H1 (cell line): Measurements from ENCODE around the gene EPHB3. TPM values are rescaled to one million over a fixed set of nuclear protein-coding genes. Genes with fewer than 3 reads are reported as not detected.
"Not testable (repeated sequence)": the region's sequence is repeated elsewhere in the genome, so short reads cannot be mapped to it uniquely, and the experiment has no call there.

Experiments used
- CTCF ChIA-PET: fragments of 300-600 bp; sonication (Branson Sonifier 250); formaldehyde crosslinking; loops from one replicate; lab custom pipeline; 2021; ENCODE audit not compliant: partially characterized antibody; lab: Charles Lee
- POLR2A ChIA-PET: fragments of 300-600 bp; sonication (Branson Sonifier 250); formaldehyde crosslinking; loops from one replicate; lab custom pipeline; 2021; ENCODE audit warnings: inconsistent platforms; ENCODE audit not compliant: partially characterized antibody; lab: Charles Lee
- DNase-seq, 2 experiments: peaks; one replicate each; pipeline versions ENCODE4 v3.0.0 to v3.0.0-alpha.2; 2010 to 2022; ENCODE audit warnings: low spot score in 2 of 2, low read depth in 1 of 2, mixed read lengths in 1 of 2
- FAIRE-seq: peaks from 2 replicates; lab custom pipeline; 2011; peaks lifted over from hg19 to GRCh38; lab: Jason Lieb, UNC
- H2AFZ ChIP-seq: 2 replicates; pipeline ENCODE4 v1.8.1; 2012; ENCODE audit warnings: low read length, inconsistent platforms
- H2AK5ac ChIP-seq: 2 replicates; pipeline ENCODE4 v1.6.1; 2013; ENCODE audit warnings: low read depth, low read length
- H2BK120ac ChIP-seq: replicated peaks from 2 replicates; pipeline ENCODE3; 2013; ENCODE audit warnings: low read depth, low read length, inconsistent platforms
- H2BK12ac ChIP-seq: 2 replicates; pipeline ENCODE4 v1.6.1; 2013; ENCODE audit warnings: low read depth, low read length
- H2BK15ac ChIP-seq: 2 replicates; pipeline ENCODE4 v1.6.1; 2013; ENCODE audit warnings: low read length
- H2BK20ac ChIP-seq: 2 replicates; pipeline ENCODE4 v1.6.1; 2013; ENCODE audit warnings: low read length
- H2BK5ac ChIP-seq: 2 replicates; pipeline ENCODE4 v1.6.1; 2013; ENCODE audit warnings: low read depth, low read length
- H3K14ac ChIP-seq: 2 replicates; pipeline ENCODE4 v1.6.1; 2013; ENCODE audit warnings: inconsistent platforms; ENCODE audit not compliant: insufficient read length
- H3K18ac ChIP-seq: 2 replicates; pipeline ENCODE4 v1.6.1; 2013; ENCODE audit warnings: low read length; ENCODE audit errors: extremely low read depth
- H3K23ac ChIP-seq: 2 replicates; pipeline ENCODE4 v1.6.1; 2013; ENCODE audit warnings: inconsistent platforms; ENCODE audit not compliant: insufficient read length
- H3K23me2 ChIP-seq: 2 replicates; pipeline ENCODE4 v1.6.1; 2013; ENCODE audit warnings: low read depth, low read length
- H3K27ac ChIP-seq: 2 replicates; pipeline ENCODE4 v1.6.1; 2011; ENCODE audit warnings: low read depth, low read length, inconsistent platforms
- H3K27me3 ChIP-seq, 4 experiments: replicated peaks in 1 of 4; 1 replicate in 1 of 4; 2 replicates in 3 of 4; pipeline versions ENCODE4 v1.6.1 to v1.8.1; 2011 to 2013; ENCODE audit warnings: low read length in 3 of 4, mild to moderate bottlenecking in 3 of 4, inconsistent platforms in 2 of 4, mixed read lengths in 2 of 4, moderate library complexity in 1 of 4; ENCODE audit not compliant: control insufficient read depth in 3 of 4, insufficient read depth in 3 of 4; ENCODE audit errors: extremely low read depth in 1 of 4
- H3K36me3 ChIP-seq, 4 experiments: 2 replicates each; pipeline versions ENCODE4 v1.6.1 to v1.8.1; 2011 to 2013; ENCODE audit warnings: mild to moderate bottlenecking in 4 of 4, low read length in 3 of 4, moderate library complexity in 2 of 4, control low read depth in 1 of 4, inconsistent platforms in 1 of 4; ENCODE audit not compliant: insufficient read depth in 4 of 4, control insufficient read depth in 2 of 4
- H3K4ac ChIP-seq: replicated peaks from 2 replicates; pipeline ENCODE3; 2013; ENCODE audit warnings: low read length, low read depth, mixed read lengths, inconsistent platforms; ENCODE audit not compliant: insufficient read length
- H3K4me1 ChIP-seq, 4 experiments: replicated peaks in 1 of 4; 1 replicate in 1 of 4; 2 replicates in 3 of 4; pipeline versions ENCODE4 v1.6.1 to v1.8.1; 2011 to 2013; ENCODE audit warnings: low read length in 3 of 4, inconsistent platforms in 2 of 4, mixed read lengths in 1 of 4; ENCODE audit not compliant: insufficient read depth in 4 of 4, control insufficient read depth in 3 of 4
- H3K4me2 ChIP-seq, 2 experiments: 2 replicates each; pipeline versions ENCODE4 v1.6.1 to v1.8.1; 2011 to 2013; ENCODE audit warnings: low read depth in 2 of 2, low read length in 2 of 2, control low read depth in 1 of 2, inconsistent platforms in 1 of 2, mild to moderate bottlenecking in 1 of 2; ENCODE audit not compliant: insufficient read depth in 1 of 2
- H3K4me3 ChIP-seq, 4 experiments: fragments of 200-600, 300-600 bp in 1 of 4; sonication (generic), shearing (Covaris generic), sonication (Bioruptor Twin) in 1 of 4; 2 replicates each; pipeline versions ENCODE4 v1.5.1 to v1.8.1; 2011 to 2016; ENCODE audit warnings: low read length in 4 of 4, low read depth in 3 of 4, control low read depth in 2 of 4, inconsistent platforms in 2 of 4, mild to moderate bottlenecking in 2 of 4, mixed read lengths in 1 of 4, moderate library complexity in 1 of 4; ENCODE audit not compliant: insufficient read depth in 2 of 4; ENCODE audit errors: extremely low read depth in 1 of 4
- H3K56ac ChIP-seq: replicated peaks from 2 replicates; pipeline ENCODE3; 2013; ENCODE audit warnings: low read depth, mild to moderate bottlenecking, mixed read lengths, low read length, inconsistent platforms; ENCODE audit not compliant: insufficient read length
- H3K79me1 ChIP-seq: 2 replicates; pipeline ENCODE4 v1.6.1; 2013; ENCODE audit warnings: low read depth, low read length, control low read depth
- H3K79me2 ChIP-seq, 2 experiments: 2 replicates each; pipeline versions ENCODE4 v1.6.1 to v1.8.1; 2012 to 2013; ENCODE audit warnings: low read length in 2 of 2, mild to moderate bottlenecking in 2 of 2, inconsistent platforms in 1 of 2; ENCODE audit not compliant: insufficient read depth in 2 of 2, control insufficient read depth in 1 of 2
- H3K9ac ChIP-seq, 4 experiments: replicated peaks in 1 of 4; 1 replicate in 1 of 4; 2 replicates in 3 of 4; pipeline versions ENCODE4 v1.6.1 to v1.8.1; 2011 to 2013; ENCODE audit warnings: low read depth in 3 of 4, low read length in 3 of 4, control low read depth in 2 of 4, mild to moderate bottlenecking in 2 of 4, moderate library complexity in 2 of 4, inconsistent platforms in 1 of 4; ENCODE audit errors: extremely low read depth in 1 of 4
- H3K9me3 ChIP-seq, 2 experiments: 2 replicates each; pipeline versions ENCODE4 v1.6.1 to v1.8.1; 2012 to 2013; ENCODE audit warnings: mild to moderate bottlenecking in 2 of 2, moderate library complexity in 2 of 2, control low read depth in 1 of 2, inconsistent platforms in 1 of 2, low read depth in 1 of 2, low read length in 1 of 2, mixed read lengths in 1 of 2; ENCODE audit not compliant: insufficient read depth in 2 of 2
- H4K20me1 ChIP-seq, 2 experiments: replicated peaks in 1 of 2; 2 replicates each; pipeline versions ENCODE3 to v1.8.1; 2011 to 2013; ENCODE audit warnings: inconsistent platforms in 2 of 2, low read length in 2 of 2, mild to moderate bottlenecking in 1 of 2; ENCODE audit not compliant: insufficient read depth in 2 of 2, control insufficient read depth in 1 of 2
- H4K5ac ChIP-seq: 2 replicates; pipeline ENCODE4 v1.6.1; 2013; ENCODE audit warnings: low read length, low read depth, mixed read lengths, inconsistent platforms; ENCODE audit not compliant: insufficient read length
- H4K8ac ChIP-seq: 2 replicates; pipeline ENCODE4 v1.8.0; 2013; ENCODE audit warnings: mild to moderate bottlenecking, moderate library complexity, low read length, inconsistent platforms; ENCODE audit not compliant: insufficient read depth; ENCODE audit errors: extremely low read depth
- H4K91ac ChIP-seq: replicated peaks from 2 replicates; pipeline ENCODE3; 2013; ENCODE audit warnings: low read length, mixed read lengths, inconsistent platforms; ENCODE audit not compliant: insufficient read length
- CTCF ChIP-seq, 3 experiments: IDR thresholded peaks; 1 replicate in 2 of 3; 2 replicates in 1 of 3; pipeline versions ENCODE4 v1.5.1 to v1.6.1; 2011; ENCODE audit warnings: low read length in 3 of 3, mild to moderate bottlenecking in 3 of 3, inconsistent platforms in 2 of 3, low read depth in 1 of 3, moderate library complexity in 1 of 3; ENCODE audit not compliant: insufficient read depth in 1 of 3; ENCODE audit errors: control extremely low read depth in 1 of 3
- NRF1 ChIP-seq: IDR thresholded peaks from 2 replicates; pipeline ENCODE4 v1.6.1; 2011; ENCODE audit warnings: mild to moderate bottlenecking, low read depth, low read length, improper control_type of control experiment
- POLR2AphosphoS5 ChIP-seq: IDR thresholded peaks from 2 replicates; pipeline ENCODE4 v1.6.1; 2011; ENCODE audit warnings: low read depth, low read length
- POU5F1 ChIP-seq: IDR thresholded peaks from 2 replicates; pipeline ENCODE4 v1.6.1; 2011; ENCODE audit warnings: low read depth, mild to moderate bottlenecking, low read length, moderate library complexity
- SP4 ChIP-seq: IDR thresholded peaks from 2 replicates; pipeline ENCODE4 v1.6.1; 2012; ENCODE audit warnings: low read length, inconsistent platforms
- WGBS, 2 experiments: shearing (Covaris generic) in 1 of 2; methylation state at CpG; one replicate each; pipeline versions ENCODE4 v1.1.6 to v1.1.7; 2013 to 2015; ENCODE audit warnings: low lambda C conversion rate in 2 of 2, mixed read lengths in 2 of 2, inconsistent platforms in 1 of 2, low coverage in 1 of 2, missing lambda C conversion rate in 1 of 2; ENCODE audit not compliant: insufficient replicate concordance in 2 of 2, insufficient coverage in 1 of 2, insufficient read length in 1 of 2; ENCODE audit errors: extremely low coverage in 1 of 2, missing lambda C conversion rate in 1 of 2; 5-methylcytosine and 5-hydroxymethylcytosine counted together
- polyA plus RNA-seq, 7 experiments: library from polyadenylated mRNA; depleted of rRNA in 3 of 7; stranded (reverse) in 5 of 7; unstranded in 2 of 7; fragments of >200 nt in 5 of 7; fragments of 200-250 nt in 2 of 7; gene quantifications; 1 replicate in 5 of 7; 2 replicates in 1 of 7; 4 replicates in 1 of 7; pipeline versions ENCODE4 v1.2.1 to v1.2.3, GENCODE V29; 2011 to 2013; ENCODE audit warnings: missing spikeins in 2 of 7, mixed read lengths in 2 of 7
- total RNA-seq: library from RNA; stranded (reverse); fragmentation: NEBNext Ultra II Directional; extraction: Animal tissue kit (Norgen Biotek cat#: 25700); gene quantifications from 2 replicates; pipeline ENCODE4 v1.2.1, GENCODE V29; 2021

Gene EPHB3
- total and polyA plus RNA-seq, 2 of the 8 experiments (the other 6 are each of a cell fraction or from before 2014, with no cell fraction given): 0.41 to 0.91 TPM

DNA sequence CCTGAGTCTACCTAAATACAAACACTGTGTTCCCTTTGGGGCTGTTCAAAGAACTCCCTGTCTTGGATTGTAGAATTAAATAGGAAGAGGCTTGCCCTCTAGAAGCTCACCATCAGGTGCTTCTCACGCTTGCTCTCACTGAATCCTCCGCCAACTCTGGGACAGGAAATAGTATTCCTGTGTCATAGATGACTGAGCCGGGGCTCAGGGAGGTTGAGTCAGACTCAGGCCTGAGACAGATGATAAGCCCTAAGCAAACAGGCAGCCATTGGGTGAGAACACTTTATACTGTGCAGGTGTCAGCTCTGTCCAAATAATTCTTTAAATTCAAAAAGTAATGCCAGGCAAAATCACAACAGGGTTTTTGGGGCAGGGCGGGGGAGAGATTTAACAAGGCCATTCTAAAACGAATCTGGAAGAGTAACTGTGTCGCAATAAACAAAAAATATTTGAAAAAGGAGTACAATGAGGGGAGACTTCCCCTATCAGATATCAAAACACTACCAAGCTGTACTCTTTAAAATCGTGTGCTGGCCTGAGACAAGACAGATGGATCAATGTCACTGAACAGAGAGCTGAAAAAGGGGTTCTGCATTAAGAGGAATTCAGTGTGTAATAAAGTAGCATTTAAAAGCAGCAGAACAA lies 59.0 kb downstream of the EPHB3 start (continued):
- TF ChIP-seq POLR2AphosphoS5 (no peak), SP4 (no peak), NRF1 (no peak), CTCF (IDR thresholded peaks at IDR 0.05; ENCODE audit: control extremely low read depth in 1 of 3, insufficient read depth in 1 of 3, low read depth in 1 of 3, low read length in 3 of 3) (no peak), POU5F1 (no peak)

DNA sequence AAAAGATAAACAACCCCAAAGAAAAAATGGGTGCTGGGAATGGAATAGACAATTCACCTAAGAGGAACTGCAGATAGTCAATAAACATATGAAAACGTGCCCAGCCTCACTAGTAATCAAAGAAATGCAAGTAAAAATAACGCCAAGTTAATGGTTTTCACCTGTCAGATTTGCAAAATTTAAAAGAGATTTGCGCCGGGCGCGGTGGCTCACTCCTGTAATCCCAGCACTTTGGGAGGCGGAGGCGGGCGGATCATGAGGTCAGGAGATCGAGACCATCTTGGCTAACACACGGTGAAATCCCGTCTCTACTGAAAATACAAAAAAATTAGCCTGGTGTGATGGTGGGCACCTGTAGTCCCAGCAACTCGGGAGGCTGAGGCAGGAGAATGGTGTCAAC lies 60.6 kb downstream of the EPHB3 start:
- H4K8ac ChIP-seq, H3K56ac ChIP-seq, H2BK20ac ChIP-seq, H4K91ac ChIP-seq, H3K4me2 ChIP-seq, H2BK5ac ChIP-seq, H2BK15ac ChIP-seq, H3K23ac ChIP-seq, H3K27ac ChIP-seq, H3K14ac ChIP-seq, H3K36me3 ChIP-seq, H2BK12ac ChIP-seq, H3K23me2 ChIP-seq, H3K4me3 ChIP-seq, H3K27me3 ChIP-seq, H4K20me1 ChIP-seq, H3K18ac ChIP-seq, H3K4ac ChIP-seq, H2BK120ac ChIP-seq, H3K9me3 ChIP-seq, H2AFZ ChIP-seq, H3K79me1 ChIP-seq, H3K79me2 ChIP-seq, H3K4me1 ChIP-seq, FAIRE-seq, H3K9ac ChIP-seq, POLR2A ChIA-PET, DNase-seq, H2AK5ac ChIP-seq, H4K5ac ChIP-seq: not testable (repeated sequence)
- WGBS, 2 experiments: 94% methylated on average over 13 of the region's 13 CpGs; no CpG with 5 or more reads in 1 of the 2 experiments
- CTCF ChIA-PET: interaction anchor here (0.7 to 1.6 kb wide), 4 partner anchors 61 to 158 kb away, joined by 3 to 5 read pairs (median 4); no protein-coding TSS in a partner anchor
